Measurements from ENCODE around the gene CHD5.

CHD5 gene

DNA sequence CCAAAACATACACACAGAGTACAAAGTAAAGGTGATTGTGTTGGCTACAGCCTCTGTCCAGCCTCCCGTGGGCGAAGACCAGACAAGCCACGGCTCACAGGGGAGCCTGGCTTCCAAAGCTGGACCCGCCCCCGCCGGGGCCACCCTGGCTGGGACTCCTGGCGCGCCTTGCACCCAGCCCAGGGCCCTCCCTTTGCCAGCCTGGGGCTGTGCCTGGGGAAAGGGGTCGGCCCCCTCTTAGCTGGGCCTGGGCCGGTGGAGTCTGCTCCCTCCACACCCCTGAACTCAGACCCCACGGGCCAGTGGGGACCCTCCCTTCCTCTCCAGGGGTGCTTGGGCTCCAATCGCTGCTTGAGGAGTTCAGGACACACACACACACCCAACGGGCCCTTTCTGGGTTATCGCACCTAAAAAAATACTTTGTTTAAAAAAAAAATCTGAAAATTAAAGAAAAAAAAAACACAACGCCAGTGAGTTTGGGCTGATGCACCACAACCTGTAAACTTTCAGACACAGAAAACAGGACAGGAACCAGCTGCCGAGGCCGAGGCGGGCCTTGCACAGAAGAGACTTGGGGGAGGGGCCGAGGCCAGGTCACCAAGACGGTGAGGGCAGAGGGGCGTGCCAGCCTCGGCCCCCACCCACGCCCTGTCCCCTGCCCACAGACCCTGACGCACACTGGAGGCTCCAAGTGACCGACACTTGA, 78.1 kb downstream of the CHD5 start:
- Histone ChIP-seq H3K27me3 (peaks cover 0 to 68% of the 10 kb centered on the region in 2 donors), H3K36me3 (peaks cover 0 to 5% (median 0%) of the 10 kb centered on the region in 3 donors), H3K4me3 (no peak overlapping the region), H3K9me3 (no peaks in the 10 kb centered on the region), H3K4me1 (no peaks in the 10 kb centered on the region), H3K27ac (no peak overlapping the region)
- intact Hi-C loops (cut with DNase I; ENCODE audit: low total_unique reads): no loop called here
- no peak for DNase-seq
- TF ChIP-seq, protein P1, sequence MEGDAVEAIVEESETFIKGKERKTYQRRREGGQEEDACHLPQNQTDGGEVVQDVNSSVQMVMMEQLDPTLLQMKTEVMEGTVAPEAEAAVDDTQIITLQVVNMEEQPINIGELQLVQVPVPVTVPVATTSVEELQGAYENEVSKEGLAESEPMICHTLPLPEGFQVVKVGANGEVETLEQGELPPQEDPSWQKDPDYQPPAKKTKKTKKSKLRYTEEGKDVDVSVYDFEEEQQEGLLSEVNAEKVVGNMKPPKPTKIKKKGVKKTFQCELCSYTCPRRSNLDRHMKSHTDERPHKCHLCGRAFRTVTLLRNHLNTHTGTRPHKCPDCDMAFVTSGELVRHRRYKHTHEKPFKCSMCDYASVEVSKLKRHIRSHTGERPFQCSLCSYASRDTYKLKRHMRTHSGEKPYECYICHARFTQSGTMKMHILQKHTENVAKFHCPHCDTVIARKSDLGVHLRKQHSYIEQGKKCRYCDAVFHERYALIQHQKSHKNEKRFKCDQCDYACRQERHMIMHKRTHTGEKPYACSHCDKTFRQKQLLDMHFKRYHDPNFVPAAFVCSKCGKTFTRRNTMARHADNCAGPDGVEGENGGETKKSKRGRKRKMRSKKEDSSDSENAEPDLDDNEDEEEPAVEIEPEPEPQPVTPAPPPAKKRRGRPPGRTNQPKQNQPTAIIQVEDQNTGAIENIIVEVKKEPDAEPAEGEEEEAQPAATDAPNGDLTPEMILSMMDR (IDR thresholded peaks at IDR 0.05): no peak

- H3K4me3 ChIP-seq: no peak overlapping the region
- TF ChIP-seq, protein P1 (IDR thresholded peaks at IDR 0.05): no peak
- H3K27me3 ChIP-seq: peaks cover 0 to 66% of the 10 kb centered on the region in 2 donors
- no peaks in the 10 kb centered on the region for H3K4me1 ChIP-seq
- no peaks in the 10 kb centered on the region for H3K9me3 ChIP-seq
- peaks cover 0 to 5% (median 0%) of the 10 kb centered on the region in 3 donors for H3K36me3 ChIP-seq
- intact Hi-C loops (cut with DNase I; ENCODE audit: low total_unique reads): no loop called here
- no peak for DNase-seq
- H3K27ac ChIP-seq: no peak overlapping the region
These were observed 79.0 kb downstream of the CHD5 start for GRCh38 chr1:6100861-6101783.

GRCh38 chr1:6099787-6100765, 80.0 kb downstream of the CHD5 start:
- H3K27me3 ChIP-seq: peaks cover 0 to 62% of the 10 kb centered on the region in 2 donors
- H3K36me3 ChIP-seq: peaks cover 0 to 5% (median 0%) of the 10 kb centered on the region in 3 donors
- DNase-seq: no peak
- intact Hi-C loops (cut with DNase I; ENCODE audit: low total_unique reads): no loop called here
- no peak overlapping the region for H3K4me3 ChIP-seq
- TF ChIP-seq, protein P1 (IDR thresholded peaks at IDR 0.05): no peak
- no peaks in the 10 kb centered on the region for H3K4me1 ChIP-seq
- no peaks in the 10 kb centered on the region for H3K9me3 ChIP-seq
- no peak overlapping the region for H3K27ac ChIP-seq

GRCh38 chr1:6099297-6099696, 80.8 kb downstream of the CHD5 start:
- intact Hi-C loops (cut with DNase I; ENCODE audit: low total_unique reads): no loop called here
- H3K27ac ChIP-seq: no peak overlapping the region
- no peaks in the 10 kb centered on the region for H3K36me3 ChIP-seq
- H3K27me3 ChIP-seq: peaks cover 0 to 60% of the 10 kb centered on the region in 2 donors
- no peak overlapping the region for H3K4me3 ChIP-seq
- no peak for DNase-seq
- TF ChIP-seq, protein P1 (IDR thresholded peaks at IDR 0.05): no peak
- no peaks in the 10 kb centered on the region for H3K4me1 ChIP-seq
- no peaks in the 10 kb centered on the region for H3K9me3 ChIP-seq

Data from tibial artery (tissue), 4 donors.